ENCODE data around the gene SLC47A2. TPM values are rescaled to one million over a fixed set of nuclear protein-coding genes. Genes with fewer than 3 reads are reported as not detected.

The SLC47A2 gene
- total and polyA plus RNA-seq, 12 donors: 0.21 TPM; not detected in 11

DNA sequence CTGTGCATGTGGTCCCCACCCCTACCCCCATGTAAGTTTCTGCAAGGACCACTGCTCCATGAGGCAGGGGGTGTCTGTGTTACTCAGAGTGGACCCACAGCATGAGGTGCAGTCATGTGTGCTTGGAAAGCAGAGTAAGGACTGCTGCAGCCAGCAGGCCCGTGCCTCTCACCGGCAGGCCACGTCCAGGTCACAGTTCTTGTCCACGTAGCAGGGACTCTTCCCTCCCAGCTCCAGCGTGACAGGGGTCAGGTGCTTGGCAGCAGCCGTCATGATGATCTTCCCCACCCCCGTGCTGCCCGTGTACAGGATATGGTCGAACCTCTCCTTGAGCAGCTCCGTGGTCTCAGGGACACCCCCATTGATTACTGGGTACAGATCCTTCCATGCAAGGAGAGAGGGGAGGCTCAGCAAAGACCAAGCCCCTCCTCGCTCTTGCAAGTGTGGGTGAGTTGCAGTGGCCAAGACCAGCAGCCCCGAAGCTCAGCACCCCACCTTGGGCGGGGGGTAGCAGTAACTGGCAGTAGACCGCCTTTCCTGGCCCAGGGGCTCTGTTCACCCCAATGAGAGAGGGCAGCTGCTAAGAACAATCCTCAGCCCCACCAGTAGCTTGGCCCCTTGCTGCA, 25.6 kb upstream of the SLC47A2 start:
- Histone ChIP-seq H3K9me3 (no peaks in the 10 kb centered on the region), H3K4me1 (peaks cover 0 to 13% (median 9%) of the 10 kb centered on the region in 9 donors), H3K36me3 (no peaks in the 10 kb centered on the region), H3K4me3 (no peak overlapping the region), H3K27me3 (no peaks in the 10 kb centered on the region), H3K27ac (no peak overlapping the region)
- intact Hi-C loops (cut with DNase I): loop anchor here in 1 of 10 donors (10.0 kb wide), 1 partner anchor 77 kb away; no protein-coding TSS in a partner anchor
- 86 to 89% methylated on average over 14 of the region's 14 CpGs for WGBS, 2 donors
- DNase-seq (no peak), ATAC-seq (no peak)
- TF ChIP-seq CTCF (IDR thresholded peaks at IDR 0.05): no peak

DNA sequence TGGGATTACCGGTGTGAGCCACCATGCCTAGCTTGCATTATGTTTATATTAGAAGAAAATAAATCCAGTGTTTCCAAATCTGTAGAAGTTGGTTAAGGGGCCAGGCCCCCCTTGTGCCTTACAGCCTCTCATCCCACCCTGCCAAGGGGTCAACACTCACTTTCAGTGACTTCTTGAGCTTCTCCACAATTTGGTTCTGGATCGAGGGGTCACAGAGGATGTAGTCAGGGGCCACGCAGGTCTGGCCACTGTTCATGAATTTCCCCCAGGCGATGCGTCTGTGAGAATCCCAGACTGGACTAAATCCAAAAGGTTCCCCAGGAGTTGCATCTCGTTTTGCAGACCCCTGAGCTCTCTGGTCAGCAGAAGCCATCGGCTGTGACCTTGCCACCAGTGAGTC, 24.5 kb upstream of the SLC47A2 start:
- DNase-seq (no peak), ATAC-seq (no peak)
- H3K4me1 ChIP-seq: peaks cover 0 to 13% (median 9%) of the 10 kb centered on the region in 9 donors
- H3K9me3 ChIP-seq: no peaks in the 10 kb centered on the region
- H3K27me3 ChIP-seq: no peaks in the 10 kb centered on the region
- H3K27ac ChIP-seq: no peak overlapping the region
- WGBS, 2 donors: 85 to 86% methylated on average over 7 of the region's 7 CpGs
- H3K4me3 ChIP-seq: no peak overlapping the region
- TF ChIP-seq CTCF (IDR thresholded peaks at IDR 0.05): no peak
- no peaks in the 10 kb centered on the region for H3K36me3 ChIP-seq
- intact Hi-C loops (cut with DNase I): loop anchor here in 1 of 10 donors (10.0 kb wide), 1 partner anchor 76 kb away; no protein-coding TSS in a partner anchor

DNA sequence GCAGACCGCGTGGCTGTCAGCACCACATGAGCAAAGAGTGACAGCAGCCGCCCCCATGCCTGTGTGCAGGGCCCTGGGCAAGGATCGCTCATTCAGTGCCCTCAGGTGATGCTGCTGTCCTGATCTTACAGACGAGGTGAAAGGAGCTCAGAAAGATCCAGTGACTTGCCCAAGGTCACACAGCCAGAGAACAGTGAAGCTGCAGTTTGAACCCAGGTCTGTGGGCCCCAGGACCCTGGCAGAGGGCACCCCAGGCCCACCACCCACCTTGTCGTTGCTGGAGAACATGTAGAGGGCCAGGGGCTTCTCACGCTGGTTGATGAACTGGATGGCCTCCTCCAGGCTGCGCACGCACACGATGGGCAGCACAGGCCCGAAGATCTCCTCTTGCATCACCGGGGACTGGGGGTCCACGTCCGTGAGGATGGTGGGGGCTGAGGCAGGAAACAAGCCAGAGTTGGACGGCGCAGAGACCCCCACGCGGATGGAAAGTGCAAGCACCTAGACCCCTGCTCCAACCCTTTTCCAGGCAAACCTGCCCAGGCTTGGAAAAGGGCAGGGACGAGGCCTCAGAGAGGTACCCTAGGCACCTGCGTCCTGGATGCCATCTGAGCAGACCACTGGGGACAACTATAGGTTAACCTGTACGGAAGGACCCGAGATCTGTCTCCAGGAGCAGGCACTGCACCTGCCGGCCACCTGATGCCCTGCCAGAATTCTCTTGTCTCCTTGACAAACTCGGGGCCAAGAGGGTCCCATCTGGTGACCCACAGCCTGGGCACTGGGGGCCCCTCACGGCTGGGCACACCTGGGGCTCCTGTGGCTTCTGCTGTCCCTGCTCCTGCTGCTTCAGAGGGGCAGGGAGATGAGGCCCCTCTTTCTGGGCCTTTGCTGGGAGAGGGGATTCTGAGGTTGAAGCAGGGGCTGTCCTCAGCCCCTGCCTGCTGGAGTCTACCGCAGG, 23.1 kb upstream of the SLC47A2 start:
- Histone ChIP-seq H3K4me3 (no peak overlapping the region), H3K27me3 (no peaks in the 10 kb centered on the region), H3K9me3 (no peaks in the 10 kb centered on the region), H3K4me1 (peaks cover 0 to 3% (median 0%) of the 10 kb centered on the region in 9 donors), H3K36me3 (no peaks in the 10 kb centered on the region), H3K27ac (no peak overlapping the region)
- DNase-seq: no peak
- no peak for ATAC-seq
- TF ChIP-seq CTCF (IDR thresholded peaks at IDR 0.05): no peak
- 89% methylated on average over 26 of the region's 26 CpGs for WGBS, 2 donors
- intact Hi-C loops (cut with DNase I): loop anchor here in 1 of 10 donors (10.0 kb wide), 1 partner anchor 75 kb away; no protein-coding TSS in a partner anchor

DNA sequence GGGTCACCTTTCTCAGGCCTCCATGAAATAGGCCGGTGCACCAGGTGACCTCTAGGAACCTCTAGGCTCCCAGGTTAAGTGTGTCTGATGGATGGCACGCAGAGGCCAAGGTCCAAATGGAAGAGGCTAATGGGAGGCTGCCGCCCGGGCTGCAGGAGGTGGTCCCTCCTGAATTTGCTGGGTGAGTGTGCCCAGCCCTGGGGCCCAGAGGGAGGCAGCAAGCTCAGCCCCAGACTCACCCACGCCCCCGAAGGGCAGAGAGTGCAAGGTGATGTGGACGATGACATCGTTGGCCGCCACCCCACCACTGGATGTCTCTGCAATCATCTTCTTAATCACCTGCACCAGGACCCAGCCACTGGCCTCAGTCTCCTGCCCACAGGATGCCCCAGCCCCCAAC, 22.4 kb upstream of the SLC47A2 start:
- no peak overlapping the region for H3K27ac ChIP-seq
- intact Hi-C loops (cut with DNase I): no loop called here
- TF ChIP-seq CTCF (IDR thresholded peaks at IDR 0.05): no peak
- ATAC-seq (no peak), DNase-seq (no peak)
- H3K9me3 ChIP-seq: no peaks in the 10 kb centered on the region
- no peaks in the 10 kb centered on the region for H3K36me3 ChIP-seq
- H3K27me3 ChIP-seq: no peaks in the 10 kb centered on the region
- H3K4me1 ChIP-seq: no peaks in the 10 kb centered on the region
- WGBS, 2 donors: 93 to 95% methylated on average over 9 of the region's 9 CpGs
- H3K4me3 ChIP-seq: no peak overlapping the region
